GM19351 (cell line): Measurements from ENCODE around the gene TRAFD1.
"Not testable (repeated sequence)": the region's sequence is repeated elsewhere in the genome, so short reads cannot be mapped to it uniquely, and the experiment has no call there.

Experiments
- ATAC-seq: cut with Tn5 transposase; IDR thresholded peaks from one replicate; pipeline ENCODE4 v1.9.1; 2021; ENCODE audit warnings: mild to moderate bottlenecking, moderate library complexity; ENCODE audit not compliant: unreplicated experiment

Gene TRAFD1

DNA sequence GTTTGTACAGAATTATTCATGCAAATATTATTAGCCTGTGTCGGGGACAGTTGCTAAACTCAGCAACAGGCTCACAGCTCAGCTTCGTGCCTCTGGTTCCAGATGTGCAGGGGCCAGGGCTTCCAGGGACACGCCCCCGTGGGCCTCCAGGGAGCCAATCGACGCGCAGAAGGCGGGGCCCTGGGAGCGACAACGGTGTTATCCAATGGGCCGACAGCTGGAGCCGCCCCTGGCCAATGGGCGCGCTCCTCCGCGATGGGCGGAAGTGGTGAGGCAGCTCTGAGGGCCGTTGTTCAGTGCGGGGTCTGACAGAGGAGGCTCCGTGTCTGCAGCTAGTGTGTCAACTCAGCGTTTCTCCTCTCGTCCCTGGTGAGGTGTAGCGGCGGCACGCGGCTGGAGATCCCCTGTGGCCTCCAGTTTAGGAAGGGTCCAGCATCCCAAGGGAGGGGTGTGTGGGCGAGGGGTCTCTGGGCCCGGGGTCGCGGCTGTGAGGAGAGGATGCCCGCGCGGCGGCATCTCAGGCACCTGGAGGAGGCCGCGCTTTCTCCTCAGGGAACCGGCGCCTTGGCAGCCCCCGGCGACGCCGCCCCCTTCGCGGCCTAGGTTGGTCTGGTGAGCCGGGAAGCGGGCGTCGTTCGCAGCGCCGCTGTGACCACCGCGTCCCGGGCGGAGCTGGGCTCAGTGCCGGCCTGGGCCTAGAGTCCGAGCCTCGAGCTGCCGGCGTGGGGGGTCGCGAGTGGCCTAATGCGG is at the start of gene TRAFD1:
Gene TRAFD1, plus strand, starts transcription at position 311 of the 750 bp plus-strand sequence. CDS start 4,963 bp downstream, outside the sequence.
- ATAC-seq, result peak; percentile 97

- ATAC-seq, result no peak
Measured at GRCh38 chr12:112087055-112087850, 38.1 kb upstream of the TRAFD1 start.

DNA sequence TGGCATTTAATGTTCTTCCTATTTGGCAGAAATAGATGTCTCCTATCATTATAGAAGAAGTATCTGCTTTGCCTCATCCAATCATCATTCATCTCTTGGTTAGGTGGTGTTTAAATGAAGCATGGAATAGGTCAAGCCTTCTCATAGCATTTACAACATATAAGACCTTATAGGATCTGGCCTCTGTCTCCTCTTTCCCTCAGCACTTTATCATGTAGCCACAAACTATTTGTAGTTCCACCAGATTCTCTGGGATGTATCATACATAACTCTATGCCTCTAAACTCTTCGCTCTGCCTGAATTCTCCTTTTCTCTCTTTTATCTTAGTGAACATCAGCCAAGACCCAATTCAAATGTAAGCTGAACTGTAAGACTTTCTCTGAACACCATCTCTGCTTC is 37.5 kb upstream of the TRAFD1 start:
- no peak for ATAC-seq

DNA sequence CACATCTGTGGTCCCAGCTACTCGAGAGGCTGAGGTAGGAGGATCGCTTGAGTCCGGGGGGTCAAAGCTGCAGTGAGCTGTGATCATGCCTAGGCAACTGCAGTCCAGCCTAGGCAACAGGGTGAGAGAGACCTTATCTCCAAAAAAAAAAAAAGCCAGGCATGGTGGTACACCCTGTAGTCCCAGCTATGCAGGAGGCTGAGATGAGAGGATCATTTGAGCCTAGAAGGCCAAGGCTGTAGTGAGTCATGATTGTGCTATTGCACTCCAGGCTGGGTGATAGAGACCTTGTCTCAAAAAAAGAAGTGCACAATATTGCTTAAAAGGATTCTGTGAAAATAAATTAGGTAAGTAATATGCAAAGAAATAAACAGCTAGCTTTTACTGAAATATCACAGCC is 33.8 kb upstream of the TRAFD1 start:
- no peak for ATAC-seq

- ATAC-seq, result peak; percentile 92
Measured at GRCh38 chr12:112096070-112096469, 29.3 kb upstream of the TRAFD1 start.

DNA sequence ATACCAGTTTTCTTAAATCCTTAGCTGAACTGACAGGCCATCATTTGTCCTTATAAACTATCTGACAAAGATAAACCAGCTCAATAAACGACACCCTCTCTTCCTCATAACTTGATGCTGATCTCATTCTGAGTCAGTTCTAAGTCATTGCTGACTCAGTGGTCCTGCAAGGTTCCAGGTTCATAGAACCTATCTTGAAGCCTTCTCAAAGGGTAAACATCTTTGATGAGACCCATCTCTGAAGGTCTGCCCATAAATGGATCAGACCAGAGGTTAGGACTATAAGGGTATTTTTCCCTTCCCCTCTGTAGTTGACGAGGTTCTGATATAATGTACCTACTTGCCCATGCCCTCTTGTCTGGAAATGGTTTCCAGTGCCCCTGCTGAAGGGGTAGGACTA is 28.7 kb upstream of the TRAFD1 start:
- ATAC-seq, result peak; percentile 40

DNA sequence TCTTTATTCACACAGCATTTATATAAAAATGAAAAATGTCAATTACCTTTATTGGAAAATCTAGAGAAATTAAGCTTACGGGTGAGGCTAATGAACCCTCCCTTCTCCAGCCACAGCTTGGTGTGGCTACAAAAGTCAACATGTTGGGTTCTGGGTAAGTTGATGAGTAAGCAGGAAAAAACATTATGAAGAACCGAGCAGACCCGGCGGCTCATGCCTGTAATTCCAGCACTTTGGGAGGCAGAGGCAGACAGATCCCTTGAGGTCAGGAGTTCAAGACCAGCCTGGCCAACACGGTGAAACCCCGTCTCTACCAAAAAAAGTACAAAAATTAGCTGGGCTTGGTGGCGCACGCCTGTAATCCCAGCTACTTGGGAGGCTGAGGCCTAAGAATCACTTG is 27.7 kb upstream of the TRAFD1 start:
- ATAC-seq, result no peak

- not testable (repeated sequence) for ATAC-seq
Measured at GRCh38 chr12:112100500-112100899, 24.9 kb upstream of the TRAFD1 start.

DNA sequence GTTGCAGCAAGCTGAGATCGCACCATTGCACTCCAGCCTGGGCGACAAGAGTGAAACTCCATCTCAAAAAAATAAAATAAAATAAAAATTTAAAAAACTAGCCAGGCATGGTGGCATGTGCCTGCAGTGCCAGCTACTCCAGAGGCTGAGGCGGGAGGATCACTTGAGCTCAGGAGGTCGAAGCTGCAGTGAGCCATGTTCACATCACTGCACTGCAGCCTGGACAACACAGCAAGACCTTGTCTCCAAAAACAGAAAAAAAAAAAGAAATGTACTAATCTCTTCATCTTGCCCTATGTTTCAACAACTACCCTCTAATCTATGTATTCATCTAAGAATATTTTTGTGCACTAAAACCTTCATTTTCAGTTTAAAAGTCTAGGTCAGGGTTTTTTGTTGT is 23.2 kb upstream of the TRAFD1 start:
- ATAC-seq, result no peak

- ATAC-seq, result not testable (repeated sequence)
Measured at GRCh38 chr12:112102746-112103145, 22.6 kb upstream of the TRAFD1 start.

DNA sequence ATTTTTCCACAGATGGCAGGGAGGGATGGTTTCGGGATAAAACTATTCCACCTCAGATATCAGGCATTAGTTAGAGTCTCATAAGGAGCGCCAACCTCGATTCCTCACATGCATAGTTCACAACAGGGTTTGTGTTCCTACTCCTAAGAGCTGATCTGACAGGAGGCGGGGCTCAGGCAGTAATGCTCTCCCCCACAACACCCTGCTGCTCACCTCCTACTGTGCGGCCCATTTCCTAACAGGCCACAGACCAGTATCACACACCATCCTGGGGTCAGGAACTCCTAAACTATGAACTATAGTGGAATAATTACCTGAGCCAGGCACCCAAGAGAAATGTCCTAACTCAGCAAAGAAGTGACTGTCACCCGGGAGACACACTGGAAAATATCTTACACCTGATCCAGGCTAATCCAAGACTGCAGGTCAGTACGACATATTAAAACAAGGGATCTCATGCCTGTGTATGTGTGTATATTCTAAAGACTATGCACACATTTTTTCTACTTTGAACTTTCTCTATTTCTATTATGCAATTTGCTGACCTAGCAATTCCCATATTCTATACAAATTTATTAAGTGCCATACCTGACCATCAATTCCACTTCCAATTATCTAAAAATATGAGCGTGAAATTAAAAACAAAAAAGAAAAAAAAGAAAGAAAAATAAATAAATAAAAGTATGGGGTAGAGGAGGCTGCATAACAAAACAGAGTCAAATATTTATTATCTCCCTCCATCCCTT is 21.4 kb upstream of the TRAFD1 start:
- no peak for ATAC-seq

- no peak for ATAC-seq
Measured at GRCh38 chr12:112105891-112106290, 19.5 kb upstream of the TRAFD1 start.

- ATAC-seq, result no peak
Measured at GRCh38 chr12:112107306-112108201, 17.8 kb upstream of the TRAFD1 start.

DNA sequence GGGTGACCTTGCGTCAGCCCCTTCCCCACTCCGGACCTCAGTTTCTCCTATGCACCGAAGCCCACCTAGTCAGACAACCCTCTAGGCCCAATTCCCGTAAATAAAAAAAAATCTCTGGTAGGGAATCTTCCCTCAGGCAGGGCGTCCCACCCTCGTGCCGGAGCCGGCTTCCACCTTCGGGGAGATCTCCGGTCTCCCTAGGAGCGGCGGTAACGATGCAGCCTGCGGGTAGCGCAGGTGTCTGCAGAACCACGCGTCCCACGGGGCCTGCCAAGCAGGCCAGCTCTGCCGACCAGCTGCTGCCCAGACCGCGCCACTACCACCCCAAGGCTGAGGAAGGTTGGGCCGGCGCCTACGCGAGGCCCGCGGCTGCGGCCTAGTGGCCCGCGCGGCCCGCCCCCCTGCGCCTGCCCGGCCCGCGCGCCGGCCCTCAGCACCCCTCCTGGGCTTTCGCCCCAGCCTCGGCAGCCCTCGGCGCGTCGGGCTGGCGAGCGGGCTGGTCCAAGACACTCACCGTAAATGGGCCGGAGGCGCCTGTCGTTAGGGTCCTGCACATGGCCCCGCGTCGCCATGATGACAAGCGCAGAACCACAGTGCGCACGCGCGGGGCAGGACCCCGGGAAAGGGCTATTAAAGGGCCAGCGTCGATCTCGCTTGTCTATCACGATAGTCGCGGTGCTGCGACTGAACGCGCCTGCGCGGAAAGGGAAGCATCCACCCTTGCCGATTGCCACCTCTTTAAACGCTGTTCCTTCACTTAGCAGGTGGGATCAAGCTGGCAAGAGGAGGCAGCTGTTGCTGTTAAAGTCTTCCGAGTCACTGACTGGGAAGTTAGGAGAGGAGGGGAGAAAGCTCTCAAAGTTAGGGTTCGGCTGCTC is 16.9 kb upstream of the TRAFD1 start, which contains the start of gene NAA25:
Gene NAA25, minus strand, starts transcription at position 582 of the 878 bp plus-strand sequence. Its CDS starts 10 bp downstream, at position 572.
- peak; percentile 68 for ATAC-seq

- ATAC-seq, result not testable (repeated sequence)
Measured at GRCh38 chr12:112110787-112111662, 14.3 kb upstream of the TRAFD1 start.

DNA sequence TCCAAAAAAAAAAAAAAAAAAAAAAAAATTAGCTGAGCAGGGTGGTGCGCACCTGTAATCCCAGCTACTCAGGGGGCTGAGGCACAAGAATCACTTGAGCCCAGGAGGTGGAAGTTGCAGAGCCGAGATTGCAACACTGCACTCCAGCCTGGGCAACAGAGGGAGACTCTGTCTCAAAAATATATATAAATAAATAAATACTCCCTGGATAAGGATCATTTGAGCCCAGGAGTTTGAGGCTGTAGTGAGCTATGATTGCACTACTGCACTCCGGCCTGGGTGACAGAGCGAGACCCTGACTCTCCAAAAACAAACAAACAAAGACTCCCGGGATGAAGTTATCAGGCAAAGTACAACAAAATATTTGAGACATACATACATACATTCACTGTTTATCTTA is 13.4 kb upstream of the TRAFD1 start:
- ATAC-seq, result no peak

- ATAC-seq, result no peak
Measured at GRCh38 chr12:112112409-112113133, 12.8 kb upstream of the TRAFD1 start.
